Parathyroid adenoma (tissue), 2 donors: ENCODE results near the gene KRT35.

Source experiments
- H2AFZ ChIP-seq: fragments of 300-600 bp; sonication (generic); one replicate; pipeline ENCODE4 v1.7.0; 2017; ENCODE audit warnings: antibody characterized with exemption, mild to moderate bottlenecking
- H3K27ac ChIP-seq: fragments of 300-600 bp; sonication (generic); one replicate; pipeline ENCODE4 v1.7.0; 2017
- H3K27me3 ChIP-seq: fragments of 300-600 bp; sonication (generic); one replicate; pipeline ENCODE4 v1.7.0; 2017; ENCODE audit warnings: low read length; ENCODE audit not compliant: control insufficient read depth, insufficient read depth
- H3K36me3 ChIP-seq: fragments of 300-600 bp; sonication (generic); one replicate; pipeline ENCODE4 v1.7.0; 2017; ENCODE audit warnings: low read length; ENCODE audit not compliant: control insufficient read depth, insufficient read depth
- H3K4me1 ChIP-seq: fragments of 300-600 bp; sonication (generic); one replicate; pipeline ENCODE4 v1.7.0; 2017; ENCODE audit warnings: control low read depth
- H3K4me2 ChIP-seq: fragments of 300-600 bp; sonication (generic); one replicate; pipeline ENCODE4 v1.7.0; 2017; ENCODE audit warnings: low read length
- H3K4me3 ChIP-seq: fragments of 300-600 bp; sonication (generic); one replicate; pipeline ENCODE4 v1.7.0; 2017; ENCODE audit warnings: low read depth, low read length
- H3K79me2 ChIP-seq: fragments of 300-600 bp; sonication (generic); one replicate; pipeline ENCODE4 v1.7.0; 2017; ENCODE audit warnings: control low read depth
- H3K9ac ChIP-seq: fragments of 300-600 bp; sonication (generic); one replicate; pipeline ENCODE4 v1.7.0; 2017; ENCODE audit warnings: mild to moderate bottlenecking
- H3K9me3 ChIP-seq: fragments of 300-600 bp; sonication (generic); one replicate; pipeline ENCODE4 v1.7.0; 2017; ENCODE audit warnings: low read length; ENCODE audit not compliant: control insufficient read depth
- TF ChIP-seq, protein P1 (sequence below): fragments of 300-600 bp; sonication (generic); IDR thresholded peaks from one replicate; pipeline ENCODE4 v1.7.0; 2017; ENCODE audit warnings: antibody characterized with exemption, mild to moderate bottlenecking
- donor health status: primary hyperparathyroidism.

Gene KRT35

DNA sequence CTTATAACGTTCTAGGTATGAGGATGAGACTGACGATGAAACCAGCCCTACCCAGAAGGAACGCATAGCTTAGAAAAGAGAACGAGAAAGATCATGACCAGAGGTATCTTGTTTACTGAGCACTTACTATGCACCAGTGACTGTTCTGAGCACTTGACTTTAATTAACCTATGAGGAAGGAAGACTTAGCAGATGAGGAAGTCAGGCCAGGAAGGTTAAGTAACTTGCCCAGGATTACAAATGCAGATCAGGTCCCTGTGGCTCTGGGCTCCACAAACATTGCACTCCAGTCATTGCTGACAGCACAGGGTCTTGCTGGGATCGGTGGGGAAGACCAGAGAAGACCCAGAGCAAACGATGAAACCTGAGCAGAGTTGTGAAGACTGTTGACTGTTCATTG is 17.3 kb upstream of the KRT35 start:
- no peak overlapping the region for H3K27ac ChIP-seq

DNA sequence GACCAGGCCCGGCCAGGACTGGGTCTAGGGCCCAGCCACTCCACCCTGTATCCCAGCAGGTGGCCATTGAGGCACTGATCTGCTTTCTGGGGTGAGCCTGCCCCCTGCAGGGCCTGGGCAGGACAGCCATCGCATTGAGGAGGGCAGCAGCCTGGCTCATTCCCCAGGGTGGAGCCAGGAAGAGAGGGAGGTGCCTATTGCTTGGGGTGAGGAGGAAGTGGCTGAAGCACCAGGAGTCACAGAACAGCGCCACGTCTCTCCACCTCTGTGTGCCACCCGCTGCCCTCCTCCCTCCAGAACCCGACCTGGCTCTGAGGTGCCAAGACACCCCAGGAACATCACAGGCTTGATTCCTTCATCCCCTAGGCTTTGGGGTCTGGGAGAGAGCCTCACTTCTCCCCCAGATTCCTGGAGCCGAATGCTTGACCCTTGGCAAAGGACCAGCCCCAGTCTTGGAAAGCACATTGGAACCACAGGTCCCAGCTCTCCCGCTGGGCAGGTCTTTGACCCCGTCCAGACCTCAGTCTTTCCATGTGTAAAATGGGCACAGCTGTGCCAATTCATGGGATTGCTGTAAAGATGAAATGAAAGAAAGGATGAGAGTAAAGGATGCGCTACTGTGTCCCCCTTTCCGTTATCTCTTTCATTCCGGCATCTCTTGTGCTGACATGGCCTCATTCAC is 16.0 kb upstream of the KRT35 start:
- H3K27me3 ChIP-seq, result no peaks in the 10 kb centered on the region
- no peak overlapping the region for H3K4me2 ChIP-seq
- peak overlapping the region; percentile 58 for H2AFZ ChIP-seq
- no peak overlapping the region for H3K9ac ChIP-seq
- no peaks in the 10 kb centered on the region for H3K79me2 ChIP-seq
- TF ChIP-seq, protein P1, sequence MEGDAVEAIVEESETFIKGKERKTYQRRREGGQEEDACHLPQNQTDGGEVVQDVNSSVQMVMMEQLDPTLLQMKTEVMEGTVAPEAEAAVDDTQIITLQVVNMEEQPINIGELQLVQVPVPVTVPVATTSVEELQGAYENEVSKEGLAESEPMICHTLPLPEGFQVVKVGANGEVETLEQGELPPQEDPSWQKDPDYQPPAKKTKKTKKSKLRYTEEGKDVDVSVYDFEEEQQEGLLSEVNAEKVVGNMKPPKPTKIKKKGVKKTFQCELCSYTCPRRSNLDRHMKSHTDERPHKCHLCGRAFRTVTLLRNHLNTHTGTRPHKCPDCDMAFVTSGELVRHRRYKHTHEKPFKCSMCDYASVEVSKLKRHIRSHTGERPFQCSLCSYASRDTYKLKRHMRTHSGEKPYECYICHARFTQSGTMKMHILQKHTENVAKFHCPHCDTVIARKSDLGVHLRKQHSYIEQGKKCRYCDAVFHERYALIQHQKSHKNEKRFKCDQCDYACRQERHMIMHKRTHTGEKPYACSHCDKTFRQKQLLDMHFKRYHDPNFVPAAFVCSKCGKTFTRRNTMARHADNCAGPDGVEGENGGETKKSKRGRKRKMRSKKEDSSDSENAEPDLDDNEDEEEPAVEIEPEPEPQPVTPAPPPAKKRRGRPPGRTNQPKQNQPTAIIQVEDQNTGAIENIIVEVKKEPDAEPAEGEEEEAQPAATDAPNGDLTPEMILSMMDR, result peak; percentile 33
- no peak overlapping the region for H3K27ac ChIP-seq
- no peaks in the 10 kb centered on the region for H3K4me1 ChIP-seq
- no peaks in the 10 kb centered on the region for H3K9me3 ChIP-seq
- no peak overlapping the region for H3K4me3 ChIP-seq
- H3K36me3 ChIP-seq, result no peaks in the 10 kb centered on the region

More for the DNA sequence above, 17.3 kb upstream of the KRT35 start:
- H3K4me1 ChIP-seq, result no peaks in the 10 kb centered on the region
- H3K9me3 ChIP-seq, result no peaks in the 10 kb centered on the region
- H3K9ac ChIP-seq, result no peak overlapping the region
- no peaks in the 10 kb centered on the region for H3K36me3 ChIP-seq
- TF ChIP-seq, protein P1, result no peak
- no peaks in the 10 kb centered on the region for H3K79me2 ChIP-seq
- no peak overlapping the region for H3K4me2 ChIP-seq
- no peaks in the 10 kb centered on the region for H3K27me3 ChIP-seq
- H2AFZ ChIP-seq, result no peak overlapping the region
- no peak overlapping the region for H3K4me3 ChIP-seq

DNA sequence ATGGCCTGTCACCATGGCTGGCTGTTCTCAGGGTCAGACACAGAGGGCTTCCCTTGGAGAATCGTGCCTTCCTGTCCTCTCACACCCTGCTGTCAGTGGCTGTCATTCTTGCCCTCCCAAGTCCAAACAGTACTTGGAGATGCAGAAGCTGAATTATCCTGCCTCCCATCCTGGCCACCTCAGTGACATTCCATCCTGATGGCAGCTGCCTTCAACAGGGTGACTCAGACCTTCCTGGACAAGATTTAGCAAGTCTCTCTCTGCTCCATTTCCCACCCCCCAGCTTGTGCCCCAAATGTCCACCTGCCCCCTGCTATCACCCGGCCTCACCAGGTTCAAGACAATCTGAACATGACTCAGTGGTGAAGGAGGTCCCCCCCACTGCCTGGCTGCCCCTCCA is 13.6 kb upstream of the KRT35 start:
- Histone ChIP-seq H3K4me2 (no peak overlapping the region), H3K79me2 (no peaks in the 10 kb centered on the region), H3K4me1 (no peaks in the 10 kb centered on the region), H3K9me3 (no peaks in the 10 kb centered on the region), H3K9ac (no peak overlapping the region), H2AFZ (no peak overlapping the region), H3K27ac (no peak overlapping the region), H3K4me3 (no peak overlapping the region), H3K27me3 (no peaks in the 10 kb centered on the region), H3K36me3 (no peaks in the 10 kb centered on the region)
- TF ChIP-seq, protein P1, result no peak

DNA sequence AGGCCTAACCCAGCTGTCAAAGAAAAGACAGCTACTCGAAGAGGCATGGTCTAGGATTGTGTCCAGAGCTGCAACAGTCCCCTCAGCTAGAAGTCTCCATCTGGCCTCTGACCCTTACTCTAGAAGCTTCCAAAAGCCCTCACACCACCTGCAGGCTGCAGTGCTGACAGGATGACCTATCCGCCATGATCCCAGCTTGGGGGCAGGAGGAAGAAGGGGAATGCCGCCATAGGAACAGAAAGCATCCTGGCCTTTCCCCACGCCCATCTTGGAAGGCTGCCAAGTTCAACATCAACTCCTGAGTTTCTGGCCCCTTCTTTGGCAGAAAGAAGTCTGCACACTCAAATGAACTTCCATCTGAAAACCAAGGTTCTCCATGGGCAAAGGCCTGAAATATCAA is 11.8 kb upstream of the KRT35 start:
- Histone ChIP-seq H2AFZ (no peak overlapping the region), H3K36me3 (no peaks in the 10 kb centered on the region), H3K4me3 (no peak overlapping the region), H3K27ac (no peak overlapping the region), H3K9ac (no peak overlapping the region), H3K79me2 (no peaks in the 10 kb centered on the region), H3K4me2 (no peak overlapping the region), H3K9me3 (no peaks in the 10 kb centered on the region), H3K4me1 (no peaks in the 10 kb centered on the region), H3K27me3 (no peaks in the 10 kb centered on the region)
- TF ChIP-seq, protein P1, result no peak

DNA sequence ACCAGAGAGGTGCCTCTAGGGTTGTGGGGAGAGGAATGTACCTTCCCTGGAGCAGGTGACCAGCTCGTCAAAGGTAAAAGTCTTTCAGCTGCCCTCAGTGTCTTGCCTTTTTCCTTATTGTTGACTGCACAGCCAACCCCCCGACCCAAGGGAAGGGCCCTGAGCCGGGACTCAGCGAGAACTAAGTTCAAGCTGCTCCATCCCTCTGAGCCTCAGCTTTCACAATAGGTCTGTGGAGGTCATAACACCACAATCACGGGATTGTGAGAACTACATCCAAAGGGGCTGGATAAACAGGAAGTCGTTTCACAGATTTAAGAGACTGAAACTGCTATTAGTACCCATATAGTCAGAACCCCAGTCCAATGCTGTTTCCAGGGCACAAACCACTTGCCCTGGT is 11.4 kb upstream of the KRT35 start:
- H3K9me3 ChIP-seq, result no peaks in the 10 kb centered on the region
- TF ChIP-seq, protein P1, result no peak
- H3K79me2 ChIP-seq, result no peaks in the 10 kb centered on the region
- no peak overlapping the region for H3K4me2 ChIP-seq
- no peak overlapping the region for H3K4me3 ChIP-seq
- H3K36me3 ChIP-seq, result no peaks in the 10 kb centered on the region
- H3K27ac ChIP-seq, result no peak overlapping the region
- no peaks in the 10 kb centered on the region for H3K4me1 ChIP-seq
- H3K9ac ChIP-seq, result no peak overlapping the region
- no peaks in the 10 kb centered on the region for H3K27me3 ChIP-seq
- no peak overlapping the region for H2AFZ ChIP-seq
